GM08714 (cell line): ENCODE data around the gene STAT5A.
"Not testable (repeated sequence)": the region's sequence is repeated elsewhere in the genome, so short reads cannot be mapped to it uniquely, and the experiment has no call there.

Source experiments
- H3K4me3 ChIP-seq: fragments of 200-500 bp; sonication (Bioruptor generic); 2 replicates; pipeline ENCODE4 v1.5.1; 2014; ENCODE audit warnings: mild to moderate bottlenecking, low read length, inconsistent platforms
- ZNF274 ChIP-seq: IDR thresholded peaks from 2 replicates; pipeline ENCODE4 v1.6.1; 2012; ENCODE audit warnings: mild to moderate bottlenecking, low read depth, low read length

Gene STAT5A

GRCh38 chr17:42287977-42288802 lies at the start of gene STAT5A:
TSS of gene STAT5A (plus strand) at chr17:42288498. CDS start at chr17:42289412, 914 bp downstream.
- peak within 1 kb of the TSS; percentile 65; the same call in 1 of the 2 replicates for H3K4me3 ChIP-seq
- no peak for TF ChIP-seq ZNF274

DNA sequence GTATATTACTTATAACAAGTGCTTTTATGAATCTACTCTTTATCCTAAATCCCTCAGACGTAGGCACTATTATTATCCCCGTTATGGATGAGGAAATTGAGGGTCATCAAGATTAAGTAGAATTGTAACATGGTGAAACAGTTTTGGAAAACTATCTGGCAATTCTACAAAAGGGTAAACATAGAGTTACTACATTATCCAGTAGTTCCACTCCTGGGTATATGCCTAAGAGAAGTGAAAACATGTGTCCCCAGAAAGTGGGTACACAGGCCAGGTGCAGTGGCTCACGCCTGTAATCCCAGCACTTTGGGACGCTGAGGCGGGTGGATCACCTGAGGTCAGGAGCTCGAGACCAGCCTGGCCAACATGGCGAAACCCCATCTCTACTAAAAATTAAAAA lies 48.7 kb upstream of the STAT5A start:
- not testable (repeated sequence) for H3K4me3 ChIP-seq

- no peak overlapping the region for H3K4me3 ChIP-seq
- TF ChIP-seq ZNF274, result no peak
Measured at GRCh38 chr17:42240201-42240600, 48.1 kb upstream of the STAT5A start.

- not testable (repeated sequence) for H3K4me3 ChIP-seq
Measured at GRCh38 chr17:42240863-42241262, 47.4 kb upstream of the STAT5A start.

GRCh38 chr17:42241871-42242270 lies 46.4 kb upstream of the STAT5A start:
- no peak for TF ChIP-seq ZNF274
- H3K4me3 ChIP-seq, result no peak overlapping the region

GRCh38 chr17:42243493-42243982 lies 44.8 kb upstream of the STAT5A start:
- H3K4me3 ChIP-seq, result no peak overlapping the region
- TF ChIP-seq ZNF274, result no peak

GRCh38 chr17:42244116-42244515 lies 44.2 kb upstream of the STAT5A start:
- not testable (repeated sequence) for H3K4me3 ChIP-seq

GRCh38 chr17:42245183-42245582 lies 43.1 kb upstream of the STAT5A start:
- H3K4me3 ChIP-seq, result not testable (repeated sequence)

- no peak overlapping the region for H3K4me3 ChIP-seq
- no peak for TF ChIP-seq ZNF274
Measured at GRCh38 chr17:42246515-42246914, 41.8 kb upstream of the STAT5A start.

DNA sequence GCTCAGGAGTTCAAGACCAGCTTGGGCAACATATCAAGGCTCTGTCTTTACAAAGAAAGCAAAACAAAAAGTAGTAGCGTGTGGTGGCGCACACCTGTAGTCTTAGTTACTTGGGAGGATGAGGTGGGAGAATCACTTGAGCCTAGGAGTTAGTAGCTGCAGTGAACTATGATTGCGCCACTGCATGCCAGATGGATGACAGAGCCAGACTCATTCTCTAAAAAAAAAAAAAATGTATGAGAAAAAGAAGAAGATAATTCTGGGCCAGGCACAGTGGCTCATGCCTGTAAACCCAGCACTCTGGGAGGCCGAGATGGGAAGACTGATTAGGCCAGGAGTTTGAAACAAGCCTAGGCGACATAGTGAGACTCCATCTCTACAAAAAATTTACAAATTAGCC lies 40.6 kb upstream of the STAT5A start:
- no peak for TF ChIP-seq ZNF274
- no peak overlapping the region for H3K4me3 ChIP-seq

DNA sequence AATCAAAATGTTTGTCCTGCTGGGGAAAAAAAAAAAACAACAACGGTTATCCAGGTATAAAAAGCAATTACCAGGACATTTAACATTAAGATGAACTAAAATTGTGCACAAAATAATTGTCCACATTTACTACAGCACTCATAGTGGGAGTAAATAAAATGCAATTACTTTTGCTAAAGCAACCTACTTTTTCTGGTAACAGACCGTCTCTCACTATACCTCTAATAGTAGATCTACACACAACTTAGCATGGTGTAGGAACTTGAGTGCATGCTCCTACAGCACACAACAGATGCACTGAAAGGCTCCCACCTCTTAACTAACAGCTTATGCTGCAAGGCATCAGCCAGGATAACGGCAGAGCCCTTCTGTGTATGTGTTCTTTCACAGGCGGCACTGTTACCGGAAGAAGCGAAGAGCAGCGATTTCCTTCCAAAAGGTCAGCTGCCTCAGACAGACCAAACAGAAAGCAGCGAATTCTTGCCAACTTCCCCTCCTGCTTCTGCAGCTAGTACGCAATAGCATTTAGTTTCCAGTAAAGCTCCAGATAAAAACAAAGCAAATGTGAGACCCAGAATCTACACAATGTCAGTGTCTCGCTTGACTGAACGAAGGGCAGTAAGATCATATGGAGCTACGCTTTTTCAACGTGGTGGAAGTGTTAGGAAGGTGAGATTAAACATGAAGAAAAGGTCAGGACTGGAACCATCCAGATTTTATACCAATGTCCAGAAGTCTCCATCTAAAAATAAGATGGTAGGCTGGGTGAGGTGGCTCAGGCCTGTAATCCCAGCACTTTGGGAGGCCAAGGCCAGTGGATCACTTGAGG lies 39.7 kb upstream of the STAT5A start:
- peak overlapping the region; percentile 53; the same call in 1 of the 2 replicates for H3K4me3 ChIP-seq
- no peak for TF ChIP-seq ZNF274

GRCh38 chr17:42249681-42250446 lies 38.4 kb upstream of the STAT5A start:
- H3K4me3 ChIP-seq, result no peak overlapping the region
- no peak for TF ChIP-seq ZNF274

DNA sequence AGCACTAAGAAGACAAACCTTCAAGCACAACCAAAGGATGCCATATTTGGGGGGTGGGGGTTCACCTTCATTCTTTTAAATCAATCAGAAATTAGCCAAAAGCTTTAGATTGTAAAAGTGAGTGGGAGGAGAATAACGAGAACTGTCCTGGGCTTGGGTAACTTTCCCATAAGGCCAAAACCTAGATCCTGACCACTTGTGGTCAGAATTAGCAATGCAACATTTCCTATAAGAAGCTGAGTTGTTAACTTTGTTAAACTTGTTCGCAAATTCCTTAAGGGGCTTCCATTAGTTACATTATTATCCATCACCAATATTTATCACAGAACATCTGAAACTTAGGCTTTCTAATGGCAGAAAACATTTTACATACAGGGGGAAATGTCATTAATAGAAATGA lies 37.2 kb upstream of the STAT5A start:
- H3K4me3 ChIP-seq, result no peak overlapping the region
- TF ChIP-seq ZNF274, result no peak

DNA sequence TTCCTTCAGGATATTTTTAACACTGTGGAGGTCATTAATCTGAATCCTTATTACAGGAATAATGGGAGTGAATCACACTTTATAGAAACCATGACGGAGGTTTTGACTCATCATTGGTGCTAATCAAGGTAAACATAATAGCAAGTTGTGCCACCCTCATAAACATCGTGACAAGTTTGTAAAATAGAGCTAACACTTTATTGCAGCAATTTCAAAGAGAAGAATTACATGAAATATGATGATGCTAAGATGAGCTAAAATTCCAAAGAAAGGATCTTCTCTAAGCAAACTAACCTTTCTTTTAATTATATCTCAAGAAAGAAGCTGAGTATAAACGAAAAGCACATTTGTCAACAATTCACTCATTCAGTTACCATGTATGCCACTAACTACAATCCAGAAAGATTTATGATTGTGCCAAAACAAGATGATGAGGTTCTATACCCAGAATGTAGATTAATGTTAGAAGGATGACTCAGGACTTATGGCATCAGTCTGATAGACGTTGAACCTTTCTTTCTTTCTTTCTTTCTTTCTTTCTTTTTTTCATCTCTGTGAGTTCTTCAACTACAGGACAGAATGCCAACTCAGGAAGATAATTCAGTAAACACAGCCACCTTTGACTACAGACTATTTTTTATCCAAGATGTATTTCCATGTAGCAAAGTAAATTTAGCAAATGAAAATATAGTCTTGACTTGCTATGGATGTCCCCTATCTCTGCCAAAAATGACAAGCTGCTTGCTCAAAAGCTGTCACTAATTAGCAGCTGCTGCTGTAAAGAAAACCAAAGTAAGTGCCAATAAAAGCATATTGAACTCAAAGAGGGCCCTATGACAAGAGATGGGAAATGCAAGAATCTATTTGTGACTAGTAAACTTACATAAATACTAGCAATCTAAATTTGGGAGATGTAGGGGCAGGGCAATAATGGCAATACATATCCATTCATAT lies 35.4 kb upstream of the STAT5A start:
- no peak overlapping the region for H3K4me3 ChIP-seq

More for the DNA sequence above, 35.4 kb upstream of the STAT5A start:
- TF ChIP-seq ZNF274, result no peak
